Body of pancreas (tissue), 4 donors: ENCODE results near the gene PLOD2.

ENCODE experiments used
- POLR2A ChIP-seq, 3 donors: fragments of 450-650 bp; IDR thresholded peaks; one replicate each; pipeline ENCODE4 v1.6.1; 2016; ENCODE audit warnings: antibody characterized with exemption in 3 of 3, mild to moderate bottlenecking in 2 of 3
- TF ChIP-seq, protein P1 (sequence below), 7 experiments: fragments of 450-650 bp in 4 of 7; fragments of 200-600 bp in 3 of 7; sonication (generic) in 3 of 7; IDR thresholded peaks; one replicate each; pipeline ENCODE4 v1.5.1; 2016 to 2019; ENCODE audit warnings: antibody characterized with exemption in 7 of 7

DNA sequence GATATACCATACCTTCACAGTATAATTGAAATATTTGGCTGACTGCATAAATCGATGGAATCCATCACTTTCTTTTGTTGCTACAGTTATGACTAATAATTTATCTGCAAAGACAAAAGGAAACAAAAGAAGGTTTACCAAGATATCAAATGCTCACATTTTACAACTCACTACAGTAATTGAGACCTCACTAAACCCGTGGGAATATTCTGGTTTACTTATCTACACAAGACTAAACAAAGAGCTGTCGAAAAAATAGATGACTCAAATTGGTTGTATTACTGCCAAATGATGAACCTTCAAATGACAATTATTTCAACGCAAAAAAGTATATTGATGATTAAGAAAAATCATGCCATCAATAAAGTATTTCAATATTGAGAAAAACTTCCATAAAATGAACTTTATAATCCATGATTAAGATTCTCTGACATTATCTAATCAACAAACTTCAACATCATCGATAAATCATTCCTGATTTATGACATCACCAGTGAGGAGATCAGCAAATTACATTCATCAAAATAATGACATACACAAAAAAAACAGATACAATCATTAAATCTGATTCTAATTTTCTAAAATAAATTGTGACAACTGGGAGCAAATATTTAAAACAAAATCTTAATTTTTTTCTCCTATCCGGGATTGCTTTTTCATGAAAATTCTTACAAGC is 36.7 kb downstream of the PLOD2 start:
- no peak for TF ChIP-seq POLR2A (IDR thresholded peaks at IDR 0.05)
- TF ChIP-seq, protein P1, sequence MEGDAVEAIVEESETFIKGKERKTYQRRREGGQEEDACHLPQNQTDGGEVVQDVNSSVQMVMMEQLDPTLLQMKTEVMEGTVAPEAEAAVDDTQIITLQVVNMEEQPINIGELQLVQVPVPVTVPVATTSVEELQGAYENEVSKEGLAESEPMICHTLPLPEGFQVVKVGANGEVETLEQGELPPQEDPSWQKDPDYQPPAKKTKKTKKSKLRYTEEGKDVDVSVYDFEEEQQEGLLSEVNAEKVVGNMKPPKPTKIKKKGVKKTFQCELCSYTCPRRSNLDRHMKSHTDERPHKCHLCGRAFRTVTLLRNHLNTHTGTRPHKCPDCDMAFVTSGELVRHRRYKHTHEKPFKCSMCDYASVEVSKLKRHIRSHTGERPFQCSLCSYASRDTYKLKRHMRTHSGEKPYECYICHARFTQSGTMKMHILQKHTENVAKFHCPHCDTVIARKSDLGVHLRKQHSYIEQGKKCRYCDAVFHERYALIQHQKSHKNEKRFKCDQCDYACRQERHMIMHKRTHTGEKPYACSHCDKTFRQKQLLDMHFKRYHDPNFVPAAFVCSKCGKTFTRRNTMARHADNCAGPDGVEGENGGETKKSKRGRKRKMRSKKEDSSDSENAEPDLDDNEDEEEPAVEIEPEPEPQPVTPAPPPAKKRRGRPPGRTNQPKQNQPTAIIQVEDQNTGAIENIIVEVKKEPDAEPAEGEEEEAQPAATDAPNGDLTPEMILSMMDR (IDR thresholded peaks at IDR 0.05): no peak
